ENCODE measurements around the gene POC1B.

POC1B gene

DNA sequence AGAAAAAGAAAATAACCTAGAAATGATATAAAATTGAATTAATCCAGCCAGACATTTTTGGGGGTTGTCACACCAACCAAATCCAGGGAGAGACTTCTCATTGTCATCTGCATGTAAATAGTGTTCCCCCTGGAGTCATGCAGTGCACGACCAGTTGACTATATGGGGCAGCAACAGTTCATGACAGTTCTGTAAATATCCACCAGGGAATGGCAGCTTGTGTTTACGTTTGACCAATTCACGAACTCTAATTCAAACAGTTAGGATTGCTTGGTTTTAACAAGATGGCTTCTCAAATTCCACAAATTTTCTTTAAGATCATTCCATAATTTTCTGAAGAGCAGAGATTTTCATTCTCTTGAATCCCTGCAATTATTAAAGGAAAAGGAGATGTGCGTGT lies 130.1 kb downstream of the POC1B start:
- Mint-ChIP-seq H3K4me3 (no peak overlapping the region), H3K4me1 (peaks cover 10 to 14% of the 10 kb centered on the region in 2 donors), H3K9me3 (no peaks in the 10 kb centered on the region), H3K27ac (no peak overlapping the region), H3K27me3 (no peaks in the 10 kb centered on the region), H3K36me3 (peaks cover 4 to 26% of the 10 kb centered on the region in 2 donors)
- no peak for DNase-seq
- no peak for ATAC-seq (replicated peaks)

GRCh38 chr12:89393551-89394121 lies 132.2 kb downstream of the POC1B start:
- Mint-ChIP-seq H3K27ac (no peak overlapping the region), H3K9me3 (no peaks in the 10 kb centered on the region), H3K36me3 (peaks cover 0 to 23% of the 10 kb centered on the region in 2 donors), H3K4me3 (no peak overlapping the region), H3K4me1 (peaks cover 19 to 28% of the 10 kb centered on the region in 2 donors), H3K27me3 (no peaks in the 10 kb centered on the region)
- no peak for ATAC-seq (replicated peaks)
- DNase-seq = no peak

DNA sequence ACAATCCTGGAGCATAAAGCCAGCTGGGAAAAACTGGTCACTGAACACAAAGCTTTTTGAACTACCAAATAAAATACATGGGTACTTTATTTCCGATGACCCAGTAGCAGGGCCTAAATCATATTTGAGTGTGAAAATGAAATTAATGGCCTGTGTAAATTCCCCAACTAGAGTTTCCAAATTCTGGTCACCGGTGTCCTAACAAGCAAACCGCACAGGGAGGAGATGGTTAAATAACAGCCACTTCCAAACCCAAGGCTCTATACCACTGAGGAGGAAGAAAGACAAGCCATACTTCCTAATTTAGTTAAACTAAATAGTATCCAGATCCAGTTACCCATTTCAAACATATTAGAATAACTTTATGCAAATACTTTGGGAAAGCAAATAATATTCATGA lies 133.5 kb downstream of the POC1B start:
- no peak for DNase-seq
- ATAC-seq (replicated peaks) = no peak
- Mint-ChIP-seq H3K4me1 (peaks cover 15 to 21% of the 10 kb centered on the region in 2 donors), H3K27ac (no peak overlapping the region), H3K36me3 (peaks cover 3 to 19% of the 10 kb centered on the region in 2 donors), H3K27me3 (no peaks in the 10 kb centered on the region), H3K4me3 (no peak overlapping the region), H3K9me3 (no peaks in the 10 kb centered on the region)

- no peak overlapping the region for H3K4me3 Mint-ChIP-seq
- ATAC-seq (replicated peaks) (no peak), DNase-seq (no peak)
- no peaks in the 10 kb centered on the region for H3K27me3 Mint-ChIP-seq
- H3K4me1 Mint-ChIP-seq = peaks cover 15 to 21% of the 10 kb centered on the region in 2 donors
- no peak overlapping the region for H3K27ac Mint-ChIP-seq
- no peaks in the 10 kb centered on the region for H3K9me3 Mint-ChIP-seq
- peaks cover 3 to 19% of the 10 kb centered on the region in 2 donors for H3K36me3 Mint-ChIP-seq
Measured at GRCh38 chr12:89391726-89392336, 134.0 kb downstream of the POC1B start.

DNA sequence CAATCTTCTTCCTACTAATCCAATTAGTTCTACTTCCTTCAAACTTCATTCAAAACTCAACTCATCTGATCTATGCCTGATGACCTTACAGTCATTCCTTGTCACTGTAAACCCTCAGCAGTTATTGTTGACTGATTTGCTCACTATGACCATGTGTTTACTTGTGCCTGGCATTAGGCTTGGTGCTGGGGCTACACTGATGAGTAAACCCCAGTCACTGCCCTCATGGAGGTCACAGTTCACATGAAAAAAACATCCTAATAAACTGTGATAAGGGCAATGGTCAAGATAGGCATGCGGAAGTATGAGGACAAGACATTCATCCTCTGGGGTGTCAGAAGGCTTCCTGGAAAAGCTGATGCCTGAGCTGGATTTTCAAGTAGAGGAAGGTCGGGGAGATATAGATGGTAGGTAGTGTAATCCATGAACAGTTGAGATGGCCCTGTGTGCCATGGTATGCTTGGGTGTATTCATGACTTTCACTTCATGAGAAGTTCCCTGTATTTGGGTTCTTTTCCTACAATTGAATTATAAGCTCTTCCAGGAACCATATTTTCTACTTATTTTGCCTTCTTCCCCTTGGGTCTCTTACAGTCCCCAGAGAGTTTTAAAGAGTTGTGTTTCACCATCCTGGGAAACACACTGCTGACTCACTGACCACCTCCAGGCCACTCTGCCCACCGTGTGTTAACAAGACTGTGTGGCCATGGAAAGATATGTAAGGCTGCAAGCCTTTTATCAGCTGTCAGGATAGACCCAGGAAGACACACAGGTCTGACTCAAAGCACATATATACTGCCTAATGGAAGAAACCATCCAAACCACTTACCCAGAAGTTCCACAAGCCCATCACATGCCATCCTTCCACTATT lies 134.8 kb downstream of the POC1B start:
- peaks cover 15 to 21% of the 10 kb centered on the region in 2 donors for H3K4me1 Mint-ChIP-seq
- H3K27ac Mint-ChIP-seq = no peak overlapping the region
- ATAC-seq (replicated peaks) (peak; percentile 73 to 90), DNase-seq (no peak)
- H3K36me3 Mint-ChIP-seq = peaks cover 3 to 11% of the 10 kb centered on the region in 2 donors
- H3K27me3 Mint-ChIP-seq = no peaks in the 10 kb centered on the region
- H3K9me3 Mint-ChIP-seq = no peaks in the 10 kb centered on the region
- no peak overlapping the region for H3K4me3 Mint-ChIP-seq

GRCh38 chr12:89389755-89390661 lies 135.8 kb downstream of the POC1B start:
- no peaks in the 10 kb centered on the region for H3K9me3 Mint-ChIP-seq
- no peaks in the 10 kb centered on the region for H3K27me3 Mint-ChIP-seq
- DNase-seq (no peak), ATAC-seq (replicated peaks) (peak; percentile 76 to 79)
- H3K36me3 Mint-ChIP-seq = peaks cover 3 to 6% of the 10 kb centered on the region in 2 donors
- no peak overlapping the region for H3K4me3 Mint-ChIP-seq
- peaks cover 15 to 21% of the 10 kb centered on the region in 2 donors for H3K4me1 Mint-ChIP-seq
- no peak overlapping the region for H3K27ac Mint-ChIP-seq

- ATAC-seq (replicated peaks) (no peak), DNase-seq (no peak)
- Mint-ChIP-seq H3K27me3 (no peaks in the 10 kb centered on the region), H3K36me3 (peaks cover 0 to 3% of the 10 kb centered on the region in 2 donors), H3K27ac (no peak overlapping the region), H3K9me3 (no peaks in the 10 kb centered on the region), H3K4me1 (peaks cover 17% of the 10 kb centered on the region in 2 donors), H3K4me3 (no peak overlapping the region)
Measured at GRCh38 chr12:89386138-89386537, 139.7 kb downstream of the POC1B start.

DNA sequence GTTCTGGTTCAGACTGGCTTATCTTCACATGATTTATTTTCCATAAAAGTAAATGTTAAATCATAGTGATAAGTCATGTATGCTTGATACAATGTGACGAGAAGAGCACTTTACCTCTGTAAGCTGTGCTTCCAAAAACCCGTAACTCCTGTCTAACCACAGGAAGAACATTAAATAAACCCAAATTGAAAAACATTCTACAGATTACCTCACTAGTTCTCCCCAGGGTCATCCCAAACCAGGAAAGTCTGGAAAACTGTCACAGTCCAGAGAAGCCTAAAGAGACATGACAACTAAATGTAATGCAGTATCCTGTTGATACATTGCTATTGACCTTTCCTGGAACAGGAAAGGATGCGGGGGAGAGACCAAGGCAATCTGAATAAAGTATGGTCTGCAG lies 141.0 kb downstream of the POC1B start:
- DNase-seq = no peak
- Mint-ChIP-seq H3K27me3 (no peaks in the 10 kb centered on the region), H3K27ac (no peak overlapping the region), H3K4me3 (no peak overlapping the region), H3K36me3 (peaks cover 0 to 3% of the 10 kb centered on the region in 2 donors), H3K9me3 (no peaks in the 10 kb centered on the region), H3K4me1 (peaks cover 5 to 8% of the 10 kb centered on the region in 2 donors)
- ATAC-seq (replicated peaks) = no peak

GRCh38 chr12:89384050-89384758 lies 141.6 kb downstream of the POC1B start:
- ATAC-seq (replicated peaks) (no peak), DNase-seq (no peak)
- Mint-ChIP-seq H3K4me1 (peaks cover 0 to 4% of the 10 kb centered on the region in 2 donors), H3K36me3 (peaks cover 0 to 3% of the 10 kb centered on the region in 2 donors), H3K9me3 (no peaks in the 10 kb centered on the region), H3K4me3 (no peak overlapping the region), H3K27ac (no peak overlapping the region), H3K27me3 (no peaks in the 10 kb centered on the region)

DNA sequence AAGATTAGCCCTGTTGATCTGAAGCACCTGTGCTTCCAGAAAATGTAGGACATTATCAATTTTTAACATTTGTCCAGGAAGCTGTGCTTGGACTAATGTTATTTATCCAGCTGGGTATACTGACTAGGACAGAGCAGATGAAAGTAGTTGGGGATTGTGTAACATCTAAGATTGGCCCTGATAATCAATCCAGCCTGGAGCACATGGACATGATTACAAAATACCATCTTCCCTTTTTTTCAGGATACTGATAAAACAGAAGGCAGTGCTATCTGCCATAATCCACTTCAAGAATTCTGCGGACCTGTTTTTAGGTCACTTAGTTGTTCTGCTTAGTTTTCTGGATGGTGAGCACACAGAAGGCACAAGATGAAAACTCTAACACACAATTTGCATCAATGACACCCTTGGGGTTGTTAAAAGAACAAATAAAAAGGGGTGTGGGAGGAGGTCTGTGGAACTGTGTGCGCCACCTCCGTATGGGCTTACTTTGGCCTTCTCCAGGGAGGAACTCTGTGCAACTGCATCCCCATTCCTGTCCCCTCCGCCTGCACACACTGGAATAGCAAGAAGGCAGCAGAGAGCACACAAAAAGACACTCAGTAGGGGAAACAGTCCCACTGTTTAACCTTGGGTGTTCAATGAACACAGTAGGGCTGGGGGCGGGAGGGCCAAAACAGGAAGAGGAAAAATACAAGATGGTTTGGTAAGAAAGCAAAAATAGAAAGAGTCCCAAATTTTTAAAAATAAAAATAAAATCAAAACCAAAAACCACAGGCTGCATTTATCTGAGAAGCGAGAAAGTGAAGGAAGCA lies 142.4 kb downstream of the POC1B start:
- Mint-ChIP-seq H3K9me3 (no peaks in the 10 kb centered on the region), H3K27ac (no peak overlapping the region), H3K36me3 (peaks cover 0 to 3% of the 10 kb centered on the region in 2 donors), H3K27me3 (no peaks in the 10 kb centered on the region), H3K4me1 (peaks cover 0 to 4% of the 10 kb centered on the region in 2 donors), H3K4me3 (no peak overlapping the region)
- ATAC-seq (replicated peaks) (no peak), DNase-seq (no peak)

GRCh38 chr12:89382328-89382727 lies 143.5 kb downstream of the POC1B start:
- no peak overlapping the region for H3K27ac Mint-ChIP-seq
- peaks cover 5 to 9% of the 10 kb centered on the region in 2 donors for H3K36me3 Mint-ChIP-seq
- peaks cover 0 to 4% of the 10 kb centered on the region in 2 donors for H3K4me1 Mint-ChIP-seq
- no peak for ATAC-seq (replicated peaks)
- no peak for DNase-seq
- H3K4me3 Mint-ChIP-seq = no peak overlapping the region
- no peaks in the 10 kb centered on the region for H3K27me3 Mint-ChIP-seq
- no peaks in the 10 kb centered on the region for H3K9me3 Mint-ChIP-seq

DNA sequence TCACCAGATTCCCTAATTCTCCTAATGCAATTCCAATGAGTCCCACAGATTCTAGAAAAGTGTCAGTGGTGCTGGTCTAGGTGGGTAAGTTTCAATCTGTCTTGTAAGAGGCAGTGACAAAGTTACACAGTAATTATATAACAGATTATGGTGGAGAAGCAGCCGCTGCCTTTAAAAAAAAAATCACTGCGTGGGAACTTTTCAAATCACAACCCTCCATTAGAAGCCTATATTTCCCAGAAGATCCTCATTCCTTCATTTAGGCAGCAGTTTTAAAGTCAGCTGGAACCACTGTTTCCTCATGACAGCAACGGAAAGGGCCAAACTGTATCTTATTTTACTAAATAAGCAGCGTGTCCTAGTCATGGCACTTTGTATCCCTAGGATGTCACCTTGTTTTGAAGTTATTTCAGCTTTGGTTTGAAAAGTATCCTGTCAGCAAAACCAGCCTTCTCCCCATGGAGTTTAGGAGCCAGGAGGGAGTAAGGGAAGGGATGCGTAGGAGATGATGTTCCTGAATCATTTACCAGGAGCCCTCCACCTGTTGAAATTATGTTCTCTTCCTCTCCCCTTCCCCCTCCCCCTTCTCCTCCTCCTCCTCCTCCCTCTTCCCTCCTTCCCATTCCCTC lies 145.9 kb downstream of the POC1B start:
- H3K4me1 Mint-ChIP-seq = peaks cover 0 to 10% of the 10 kb centered on the region in 2 donors
- H3K27me3 Mint-ChIP-seq = no peaks in the 10 kb centered on the region
- H3K9me3 Mint-ChIP-seq = no peaks in the 10 kb centered on the region
- no peak overlapping the region for H3K27ac Mint-ChIP-seq
- H3K4me3 Mint-ChIP-seq = no peak overlapping the region
- ATAC-seq (replicated peaks) = no peak
- H3K36me3 Mint-ChIP-seq = peaks cover 7 to 14% of the 10 kb centered on the region in 2 donors
- DNase-seq = no peak

Measured in stimulated activated naive B cell treated with anti-CD40 and anti-IgM and Interleukin-4, amounts not matched to agents 10 μg/mL and 1 μg/mL and 100 μg/mL, for 72 hours (primary cell).